Testis (tissue), 3 donors: Measurements from ENCODE around the gene S100A1. TPM values are rescaled to one million over a fixed set of nuclear protein-coding genes. Genes with fewer than 3 reads are reported as not detected.
"Not testable (repeated sequence)": the region's sequence is repeated elsewhere in the genome, so short reads cannot be mapped to it uniquely, and the experiment has no call there.

Experiments
- DNase-seq: peaks from one replicate; pipeline ENCODE4 v3.0.0-alpha.2; 2019
- H3K27ac ChIP-seq, 2 donors: fragments of 200-600 bp; sonication (generic); one replicate each; pipeline ENCODE4 v1.5.1; 2019
- H3K27me3 ChIP-seq: fragments of 200-600 bp; sonication (generic); one replicate; pipeline ENCODE4 v1.5.1; 2019
- H3K36me3 ChIP-seq: fragments of 200-600 bp; sonication (generic); one replicate; pipeline ENCODE4 v1.5.1; 2017; ENCODE audit warnings: low read depth; ENCODE audit errors: missing control alignments
- H3K4me1 ChIP-seq: fragments of 200-600 bp; sonication (generic); one replicate; pipeline ENCODE4 v1.5.1; 2019
- H3K4me3 ChIP-seq, 2 donors: fragments of 200-600 bp; sonication (generic); one replicate each; pipeline ENCODE4 v1.5.1; 2017 to 2019
- H3K9me3 ChIP-seq: fragments of 200-600 bp; sonication (generic); one replicate; pipeline ENCODE4 v1.5.1; 2017
- CTCF ChIP-seq, 3 experiments: fragments of 450-650 bp in 2 of 3; fragments of 200-600 bp in 1 of 3; sonication (generic) in 1 of 3; IDR thresholded peaks; one replicate each; pipeline ENCODE4 v1.5.1; 2016 to 2019; ENCODE audit warnings: antibody characterized with exemption in 3 of 3, mild to moderate bottlenecking in 2 of 3, moderate library complexity in 1 of 3
- POLR2A ChIP-seq: fragments of 450-650 bp; IDR thresholded peaks from one replicate; pipeline ENCODE4 v1.6.1; 2017; ENCODE audit warnings: antibody characterized with exemption, mild to moderate bottlenecking, moderate library complexity
- WGBS, 2 donors: methylation state at CpG; one replicate each; pipeline ENCODE4 v1.1.5; 2018; 5-methylcytosine and 5-hydroxymethylcytosine counted together
- intact Hi-C: fragments of 100-400 bp; cut with DNase I; formaldehyde crosslinking; loops from one replicate; pipeline ENCODE4 v1.15.1; 2023; ENCODE audit warnings: low total_unique reads
- polyA plus RNA-seq: library from polyadenylated mRNA; stranded (reverse); fragments of 350-450 nt; fragmentation: Illumina TruSeq; extraction: RNeasy Lipid Tissue Mini Kit (QIAGEN cat#74804); gene quantifications from one replicate; pipeline ENCODE4 v1.2.3, GENCODE V29; 2014; ENCODE audit warnings: low read depth, low replicate concordance; ENCODE audit not compliant: insufficient read depth
- total RNA-seq, 2 donors: library from RNA; depleted of rRNA; stranded (reverse); fragments of >200 nt; gene quantifications; one replicate each; pipeline ENCODE4 v1.2.3, GENCODE V29; 2016

The S100A1 gene
- total and polyA plus RNA-seq, 3 donors from 2014 or later, result 8.2 to 29.8 (median 24.0) TPM

GRCh38 chr1:153583976-153584375, 44.3 kb upstream of the S100A1 start:
- H3K27ac ChIP-seq, result peak overlapping the region in 1 of 2 donors; percentile 43
- H3K9me3 ChIP-seq, result no peaks in the 10 kb centered on the region
- H3K27me3 ChIP-seq, result no peaks in the 10 kb centered on the region
- intact Hi-C loops, result no loop called here
- no peak for DNase-seq
- no peak overlapping the region for H3K4me3 ChIP-seq
- H3K36me3 ChIP-seq, result no peaks in the 10 kb centered on the region
- WGBS, 2 donors, result 67 to 70% methylated on average over 2 of the region's 2 CpGs
- H3K4me1 ChIP-seq, result peaks cover 15% of the 10 kb centered on the region
- TF ChIP-seq POLR2A (no peak), CTCF (IDR thresholded peaks at IDR 0.05) (no peak)

GRCh38 chr1:153585006-153585405, 43.2 kb upstream of the S100A1 start:
- no peak for TF ChIP-seq POLR2A
- TF ChIP-seq CTCF (IDR thresholded peaks at IDR 0.05), result no peak
- Histone ChIP-seq H3K4me1 (peaks cover 15% of the 10 kb centered on the region), H3K4me3 (no peak overlapping the region), H3K27me3 (no peaks in the 10 kb centered on the region), H3K27ac (peak overlapping the region; percentile 31 to 43), H3K36me3 (no peaks in the 10 kb centered on the region), H3K9me3 (no peaks in the 10 kb centered on the region)
- WGBS, 2 donors, result 56 to 65% methylated on average over 1 of the region's 1 CpG
- peak; percentile 56 for DNase-seq
- intact Hi-C loops, result no loop called here

- peak overlapping the region in 1 of 2 donors; percentile 61 for H3K27ac ChIP-seq
- H3K9me3 ChIP-seq, result no peaks in the 10 kb centered on the region
- no peaks in the 10 kb centered on the region for H3K36me3 ChIP-seq
- WGBS, 2 donors, result 55 to 69% methylated on average over 1 of the region's 1 CpG
- TF ChIP-seq POLR2A, result no peak
- TF ChIP-seq CTCF (IDR thresholded peaks at IDR 0.05), result no peak
- no peaks in the 10 kb centered on the region for H3K27me3 ChIP-seq
- DNase-seq, result no peak
- H3K4me3 ChIP-seq, result no peak overlapping the region
- peaks cover 15% of the 10 kb centered on the region for H3K4me1 ChIP-seq
- intact Hi-C loops, result no loop called here
These were observed 41.9 kb upstream of the S100A1 start for GRCh38 chr1:153586347-153586746.

GRCh38 chr1:153587314-153587713, 40.9 kb upstream of the S100A1 start:
- WGBS, 2 donors, result 47 to 66% methylated on average over 5 of the region's 5 CpGs
- Histone ChIP-seq H3K27ac (peak overlapping the region; percentile 37 to 61), H3K36me3 (no peaks in the 10 kb centered on the region), H3K4me3 (no peak overlapping the region), H3K9me3 (no peaks in the 10 kb centered on the region), H3K4me1 (peaks cover 15% of the 10 kb centered on the region), H3K27me3 (no peaks in the 10 kb centered on the region)
- TF ChIP-seq CTCF (IDR thresholded peaks at IDR 0.05), result no peak
- no peak for TF ChIP-seq POLR2A
- no peak for DNase-seq
- intact Hi-C loops, result no loop called here

DNA sequence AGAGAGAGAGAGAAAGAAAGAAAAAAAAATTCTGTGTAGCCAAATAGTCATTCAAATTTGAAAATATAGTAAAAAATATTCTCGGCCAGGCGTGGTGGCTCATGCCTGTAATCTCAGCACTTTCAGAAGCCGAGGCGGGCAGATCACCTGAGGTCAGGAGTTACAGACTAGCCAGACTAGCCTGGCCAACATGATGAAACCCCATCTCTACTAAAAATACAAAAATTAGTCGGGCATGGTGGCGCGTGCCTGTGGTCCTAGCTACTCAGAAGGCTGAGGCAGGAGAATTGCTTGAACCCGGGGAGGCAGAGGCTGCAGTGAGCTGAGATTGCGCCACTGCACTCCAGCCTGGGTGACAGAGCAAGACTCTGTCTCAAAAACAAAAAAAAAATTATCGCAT, 40.2 kb upstream of the S100A1 start:
- H3K4me3 ChIP-seq, H3K36me3 ChIP-seq, intact Hi-C loops, H3K9me3 ChIP-seq, DNase-seq, H3K27me3 ChIP-seq: not testable (repeated sequence)
- Histone ChIP-seq H3K4me1 (peaks cover 15% of the 10 kb centered on the region), H3K27ac (peak overlapping the region; percentile 37 to 61)
- WGBS, 2 donors, result 49 to 75% methylated on average over 10 of the region's 10 CpGs
